HepG2 (cell line): Measurements from ENCODE around the gene SPC24. TPM values are rescaled to one million over a fixed set of nuclear protein-coding genes. Genes with fewer than 3 reads are reported as not detected.

ENCODE experiments used
- ATAC-seq: fragments of 200-7000 bp; cut with Tn5 transposase; 3 replicates; pipeline ENCODE4 v1.9.1; 2020; ENCODE audit warnings: mild to moderate bottlenecking, moderate library complexity
- BruUV-seq: library from RNA; stranded (reverse); fragments of 400-500 nt; replicated peaks from 2 replicates; lab custom pipeline; 2021; lab: Mats Ljungman, UMichigan
- CTCF ChIA-PET: fragments of 300-600 bp; formaldehyde crosslinking; extraction: SDS; loops from one replicate; lab custom pipeline; 2021; ENCODE audit warnings: low total read pairs, inconsistent platforms, low intra/inter-chr PET ratio; lab: Yijun Ruan, JAX
- POLR2A ChIA-PET: fragments of 350-600 bp; sonication (Branson Sonifier 250); formaldehyde crosslinking; loops from one replicate; lab custom pipeline; 2020; ENCODE audit warnings: antibody characterized with exemption, inconsistent platforms; lab: Yijun Ruan, JAX
- DNase-seq: peaks from one replicate; pipeline ENCODE4 v3.0.0-alpha.2; 2015; ENCODE audit warnings: low spot score
- FAIRE-seq: peaks from 3 replicates; lab custom pipeline; 2011; peaks lifted over from hg19 to GRCh38; lab: Jason Lieb, UNC
- H2AFZ ChIP-seq: one replicate; pipeline ENCODE4 v1.6.1; 2011; ENCODE audit warnings: low read length, inconsistent platforms
- H3K27ac ChIP-seq: fragments of 300-600 bp; 3 replicates; pipeline ENCODE4 v1.8.0; 2011; ENCODE audit warnings: mixed run types, mild to moderate bottlenecking, mixed read lengths, low read length, inconsistent platforms; ENCODE audit not compliant: insufficient read depth; ENCODE audit errors: extremely low read length
- H3K27me3 ChIP-seq, 2 experiments: fragments of 200-600 bp in 1 of 2; 2 replicates in 1 of 2; 3 replicates in 1 of 2; pipeline versions ENCODE4 v1.6.0 to v1.8.0; 2011; ENCODE audit warnings: low read length in 2 of 2, mild to moderate bottlenecking in 2 of 2, moderate library complexity in 2 of 2, inconsistent platforms in 1 of 2; ENCODE audit not compliant: insufficient read depth in 2 of 2, control insufficient read depth in 1 of 2
- H3K36me3 ChIP-seq, 2 experiments: fragments of 200-600 bp in 1 of 2; replicated peaks in 1 of 2; 2 replicates in 1 of 2; 3 replicates in 1 of 2; pipeline versions ENCODE4 v1.5.1 to v1.8.0; 2011; ENCODE audit warnings: low read length in 2 of 2, inconsistent platforms in 1 of 2; ENCODE audit not compliant: insufficient read depth in 2 of 2, control insufficient read depth in 1 of 2
- H3K4me1 ChIP-seq: 2 replicates; pipeline ENCODE4 v1.5.1; 2012; ENCODE audit warnings: low read length, inconsistent platforms; ENCODE audit not compliant: insufficient read depth
- H3K4me2 ChIP-seq: 2 replicates; pipeline ENCODE4 v1.6.0; 2011; ENCODE audit warnings: low read depth, low read length, inconsistent platforms
- H3K4me3 ChIP-seq, 3 experiments: fragments of 200-600 bp in 1 of 3; sonication (generic), shearing (Covaris generic) in 1 of 3; replicated peaks in 1 of 3; 2 replicates each; pipeline ENCODE4 v1.5.1; 2011 to 2016; ENCODE audit warnings: low read length in 3 of 3, inconsistent platforms in 2 of 3, low read depth in 2 of 3, mild to moderate bottlenecking in 2 of 3, control low read depth in 1 of 3, mixed read lengths in 1 of 3; ENCODE audit not compliant: insufficient read depth in 1 of 3
- H3K79me2 ChIP-seq: one replicate; pipeline ENCODE4 v1.6.1; 2011; ENCODE audit warnings: low read length, inconsistent platforms; ENCODE audit not compliant: insufficient read depth
- H3K9ac ChIP-seq: 2 replicates; pipeline ENCODE4 v1.6.0; 2011; ENCODE audit warnings: mild to moderate bottlenecking, low read depth, low read length, inconsistent platforms; ENCODE audit not compliant: insufficient read depth
- H3K9me3 ChIP-seq: 2 replicates; pipeline ENCODE4 v1.5.1; 2012; ENCODE audit warnings: mild to moderate bottlenecking, low read length
- H4K20me1 ChIP-seq: 2 replicates; pipeline ENCODE4 v1.6.0; 2011; ENCODE audit warnings: inconsistent platforms, mild to moderate bottlenecking, low read length, moderate library complexity; ENCODE audit not compliant: insufficient read depth
- AGO2 ChIP-seq: fragments of 200-400 bp; formaldehyde crosslinking; optimal IDR thresholded peaks from 2 replicates; pipeline ENCODE3; 2017; ENCODE audit warnings: mild to moderate bottlenecking, low read depth, low read length, moderate library complexity
- FLYWCH1 ChIP-seq: sonication (generic); formaldehyde crosslinking; IDR thresholded peaks from 2 replicates; pipeline ENCODE4 v1.8.1; 2023; ENCODE audit warnings: mild to moderate bottlenecking, missing genetic modification reagents
- MED1 ChIP-seq: sonication (generic); formaldehyde crosslinking; IDR thresholded peaks from 2 replicates; pipeline ENCODE4 v1.4.0; 2020; ENCODE audit warnings: missing genetic modification reagents
- RBM22 ChIP-seq: fragments of 200-400 bp; formaldehyde crosslinking; optimal IDR thresholded peaks from 2 replicates; pipeline ENCODE3; 2017; ENCODE audit warnings: mild to moderate bottlenecking, low read length, moderate library complexity
- XBP1 ChIP-seq: sonication (generic); formaldehyde crosslinking; IDR thresholded peaks from 2 replicates; pipeline ENCODE4 v1.5.0; 2020; ENCODE audit warnings: missing genetic modification reagents
- ZNF234 ChIP-seq: sonication (generic); formaldehyde crosslinking; conservative IDR thresholded peaks from 2 replicates; pipeline ENCODE4 v1.5.1; 2020; ENCODE audit warnings: mild to moderate bottlenecking, missing genetic modification reagents
- ZNF3 ChIP-seq: IDR thresholded peaks from 2 replicates; pipeline ENCODE4 v1.7.0; 2017; ENCODE audit warnings: inconsistent platforms
- ZNF501 ChIP-seq: sonication (generic); formaldehyde crosslinking; IDR thresholded peaks from 2 replicates; pipeline ENCODE4 v1.5.1; 2020; ENCODE audit warnings: mild to moderate bottlenecking, moderate library complexity, missing genetic modification reagents
- WGBS: methylation state at CpG from one replicate; pipeline ENCODE4 v1.1.6; 2017; ENCODE audit warnings: low lambda C conversion rate; 5-methylcytosine and 5-hydroxymethylcytosine counted together
- in situ Hi-C: cut with HindIII; loops from 2 replicates; pipeline ENCODE4 v1.10.0; 2017; ENCODE audit warnings: low pct_unique_long_range_greater_than_20kb; ENCODE audit not compliant: extremely low pct_ligation_motif_present
- intact Hi-C: fragments of 100-400 bp; cut with micrococcal nuclease; formaldehyde crosslinking; loops from one replicate; pipeline ENCODE4 v1.10.0; 2022; ENCODE audit not compliant: unreplicated experiment
- polyA plus RNA-seq, 8 experiments: library from polyadenylated mRNA; depleted of rRNA in 3 of 8; stranded (reverse) in 7 of 8; unstranded in 1 of 8; fragments of >200 nt; fragmentation: Illumina TruSeq in 4 of 8; extraction: Trizol in 4 of 8; gene quantifications; 2 replicates each; pipeline versions ENCODE4 v1.2.1 to v1.2.3, GENCODE V29; 2011 to 2016; ENCODE audit warnings: low read depth in 4 of 8, missing spikeins in 1 of 8, mixed read lengths in 1 of 8; ENCODE audit not compliant: insufficient read depth in 1 of 8
- total RNA-seq, 5 experiments: library from RNA; depleted of rRNA; stranded (reverse); fragments of >200 nt; fragmentation: Illumina TruSeq; extraction: Trizol; gene quantifications; 2 replicates each; pipeline ENCODE4 v1.2.3, GENCODE V29; 2016; ENCODE audit warnings: low read depth in 1 of 5
- TF ChIP-seq, protein P1 (sequence below): IDR thresholded peaks from 2 replicates; pipeline ENCODE4 v1.6.1; 2016; ENCODE audit warnings: mild to moderate bottlenecking, missing biosample characterization, missing genetic modification reagents
- TF ChIP-seq, protein P2 (sequence below): sonication (generic); formaldehyde crosslinking; IDR thresholded peaks from 2 replicates; pipeline ENCODE4 v1.5.1; 2020; ENCODE audit warnings: mild to moderate bottlenecking, missing genetic modification reagents, moderate library complexity
- TF ChIP-seq, protein P3 (sequence below): sonication (generic); formaldehyde crosslinking; IDR thresholded peaks from 2 replicates; pipeline ENCODE4 v1.4.0; 2020; ENCODE audit warnings: missing genetic modification reagents
- TF ChIP-seq, protein P4 (sequence below): sonication (generic); formaldehyde crosslinking; IDR thresholded peaks from 2 replicates; pipeline ENCODE4 v1.8.0; 2022; ENCODE audit warnings: mild to moderate bottlenecking, missing genetic modification reagents, moderate library complexity

The SPC24 gene
- total and polyA plus RNA-seq, 2 of the 13 experiments (the other 11 are each of a cell fraction or from before 2014, with no cell fraction given): 10.0 to 46.2 TPM

DNA sequence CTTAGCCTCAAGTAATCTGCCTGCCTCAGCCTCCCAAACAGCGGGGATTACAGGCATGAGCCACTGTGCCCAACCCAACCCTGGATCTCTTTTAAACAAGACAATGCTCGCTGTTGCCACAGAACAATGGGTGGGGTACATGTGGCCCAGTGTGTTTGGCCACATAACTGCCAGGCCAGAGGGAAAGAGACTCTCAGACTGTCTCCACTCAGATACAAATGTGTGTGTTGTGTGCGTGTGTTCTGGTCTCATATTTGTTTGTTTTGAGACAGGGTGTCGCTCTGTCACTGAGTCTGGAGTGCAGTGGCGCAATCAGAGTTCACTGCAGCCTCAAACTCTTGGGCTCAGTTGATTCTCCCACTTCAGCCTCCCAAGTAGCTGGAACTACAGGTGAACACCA is 40.5 kb downstream of the SPC24 start (continued):
- TF ChIP-seq MED1 (CRISPR knock-in tag): no peak
- no peak for TF ChIP-seq ZNF501 (CRISPR knock-in tag)
- TF ChIP-seq FLYWCH1: no peak
- TF ChIP-seq, all 625 proteins: peak for 3

DNA sequence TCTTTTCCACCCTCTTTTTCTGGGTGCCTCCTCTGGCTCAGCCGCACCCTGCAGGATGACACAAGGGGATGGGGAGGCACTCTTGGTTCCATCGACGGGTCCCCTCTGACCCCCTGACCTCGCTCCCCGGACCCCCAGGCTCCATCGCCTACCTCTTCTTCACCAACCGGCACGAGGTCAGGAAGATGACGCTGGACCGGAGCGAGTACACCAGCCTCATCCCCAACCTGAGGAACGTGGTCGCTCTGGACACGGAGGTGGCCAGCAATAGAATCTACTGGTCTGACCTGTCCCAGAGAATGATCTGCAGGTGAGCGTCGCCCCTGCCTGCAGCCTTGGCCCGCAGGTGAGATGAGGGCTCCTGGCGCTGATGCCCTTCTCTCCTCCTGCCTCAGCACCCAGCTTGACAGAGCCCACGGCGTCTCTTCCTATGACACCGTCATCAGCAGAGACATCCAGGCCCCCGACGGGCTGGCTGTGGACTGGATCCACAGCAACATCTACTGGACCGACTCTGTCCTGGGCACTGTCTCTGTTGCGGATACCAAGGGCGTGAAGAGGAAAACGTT is 42.4 kb downstream of the SPC24 start:
- Histone ChIP-seq H3K4me1 (no peaks in the 10 kb centered on the region), H3K4me3 (no peak overlapping the region), H3K27ac (no peak overlapping the region), H3K27me3 (no peaks in the 10 kb centered on the region), H3K4me2 (no peak overlapping the region), H4K20me1 (peaks cover 25% of the 10 kb centered on the region), H3K79me2 (peaks cover 5% of the 10 kb centered on the region), H3K9me3 (no peaks in the 10 kb centered on the region), H3K9ac (no peak overlapping the region), H2AFZ (no peak overlapping the region), H3K36me3 (peaks cover 45 to 88% of the 10 kb centered on the region in 2 experiments; a peak in 4 of 5 replicates)
- intact Hi-C loops (no loop called here), in situ Hi-C loops (no loop called here)
- ChIA-PET POLR2A (no interaction called here), CTCF (no interaction called here)
- FAIRE-seq (no peak), ATAC-seq (no peak), DNase-seq (no peak)
- 97% methylated on average over 25 of the region's 27 CpGs for WGBS
- TF ChIP-seq, protein P1, sequence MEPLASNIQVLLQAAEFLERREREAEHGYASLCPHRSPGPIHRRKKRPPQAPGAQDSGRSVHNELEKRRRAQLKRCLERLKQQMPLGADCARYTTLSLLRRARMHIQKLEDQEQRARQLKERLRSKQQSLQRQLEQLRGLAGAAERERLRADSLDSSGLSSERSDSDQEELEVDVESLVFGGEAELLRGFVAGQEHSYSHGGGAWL (CRISPR knock-in tag): no peak
- TF ChIP-seq RBM22: peak; percentile 36
- TF ChIP-seq ZNF3 (CRISPR knock-in tag): no peak
- TF ChIP-seq ZNF234: no peak
- TF ChIP-seq AGO2: peak; percentile 40
- TF ChIP-seq, protein P2, sequence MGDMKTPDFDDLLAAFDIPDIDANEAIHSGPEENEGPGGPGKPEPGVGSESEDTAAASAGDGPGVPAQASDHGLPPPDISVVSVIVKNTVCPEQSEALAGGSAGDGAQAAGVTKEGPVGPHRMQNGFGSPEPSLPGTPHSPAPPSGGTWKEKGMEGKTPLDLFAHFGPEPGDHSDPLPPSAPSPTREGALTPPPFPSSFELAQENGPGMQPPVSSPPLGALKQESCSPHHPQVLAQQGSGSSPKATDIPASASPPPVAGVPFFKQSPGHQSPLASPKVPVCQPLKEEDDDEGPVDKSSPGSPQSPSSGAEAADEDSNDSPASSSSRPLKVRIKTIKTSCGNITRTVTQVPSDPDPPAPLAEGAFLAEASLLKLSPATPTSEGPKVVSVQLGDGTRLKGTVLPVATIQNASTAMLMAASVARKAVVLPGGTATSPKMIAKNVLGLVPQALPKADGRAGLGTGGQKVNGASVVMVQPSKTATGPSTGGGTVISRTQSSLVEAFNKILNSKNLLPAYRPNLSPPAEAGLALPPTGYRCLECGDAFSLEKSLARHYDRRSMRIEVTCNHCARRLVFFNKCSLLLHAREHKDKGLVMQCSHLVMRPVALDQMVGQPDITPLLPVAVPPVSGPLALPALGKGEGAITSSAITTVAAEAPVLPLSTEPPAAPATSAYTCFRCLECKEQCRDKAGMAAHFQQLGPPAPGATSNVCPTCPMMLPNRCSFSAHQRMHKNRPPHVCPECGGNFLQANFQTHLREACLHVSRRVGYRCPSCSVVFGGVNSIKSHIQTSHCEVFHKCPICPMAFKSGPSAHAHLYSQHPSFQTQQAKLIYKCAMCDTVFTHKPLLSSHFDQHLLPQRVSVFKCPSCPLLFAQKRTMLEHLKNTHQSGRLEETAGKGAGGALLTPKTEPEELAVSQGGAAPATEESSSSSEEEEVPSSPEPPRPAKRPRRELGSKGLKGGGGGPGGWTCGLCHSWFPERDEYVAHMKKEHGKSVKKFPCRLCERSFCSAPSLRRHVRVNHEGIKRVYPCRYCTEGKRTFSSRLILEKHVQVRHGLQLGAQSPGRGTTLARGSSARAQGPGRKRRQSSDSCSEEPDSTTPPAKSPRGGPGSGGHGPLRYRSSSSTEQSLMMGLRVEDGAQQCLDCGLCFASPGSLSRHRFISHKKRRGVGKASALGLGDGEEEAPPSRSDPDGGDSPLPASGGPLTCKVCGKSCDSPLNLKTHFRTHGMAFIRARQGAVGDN (CRISPR knock-in tag): 0 out of 2 replicates have a peak, but pooled peaks have one; percentile 3
- TF ChIP-seq, protein P3, sequence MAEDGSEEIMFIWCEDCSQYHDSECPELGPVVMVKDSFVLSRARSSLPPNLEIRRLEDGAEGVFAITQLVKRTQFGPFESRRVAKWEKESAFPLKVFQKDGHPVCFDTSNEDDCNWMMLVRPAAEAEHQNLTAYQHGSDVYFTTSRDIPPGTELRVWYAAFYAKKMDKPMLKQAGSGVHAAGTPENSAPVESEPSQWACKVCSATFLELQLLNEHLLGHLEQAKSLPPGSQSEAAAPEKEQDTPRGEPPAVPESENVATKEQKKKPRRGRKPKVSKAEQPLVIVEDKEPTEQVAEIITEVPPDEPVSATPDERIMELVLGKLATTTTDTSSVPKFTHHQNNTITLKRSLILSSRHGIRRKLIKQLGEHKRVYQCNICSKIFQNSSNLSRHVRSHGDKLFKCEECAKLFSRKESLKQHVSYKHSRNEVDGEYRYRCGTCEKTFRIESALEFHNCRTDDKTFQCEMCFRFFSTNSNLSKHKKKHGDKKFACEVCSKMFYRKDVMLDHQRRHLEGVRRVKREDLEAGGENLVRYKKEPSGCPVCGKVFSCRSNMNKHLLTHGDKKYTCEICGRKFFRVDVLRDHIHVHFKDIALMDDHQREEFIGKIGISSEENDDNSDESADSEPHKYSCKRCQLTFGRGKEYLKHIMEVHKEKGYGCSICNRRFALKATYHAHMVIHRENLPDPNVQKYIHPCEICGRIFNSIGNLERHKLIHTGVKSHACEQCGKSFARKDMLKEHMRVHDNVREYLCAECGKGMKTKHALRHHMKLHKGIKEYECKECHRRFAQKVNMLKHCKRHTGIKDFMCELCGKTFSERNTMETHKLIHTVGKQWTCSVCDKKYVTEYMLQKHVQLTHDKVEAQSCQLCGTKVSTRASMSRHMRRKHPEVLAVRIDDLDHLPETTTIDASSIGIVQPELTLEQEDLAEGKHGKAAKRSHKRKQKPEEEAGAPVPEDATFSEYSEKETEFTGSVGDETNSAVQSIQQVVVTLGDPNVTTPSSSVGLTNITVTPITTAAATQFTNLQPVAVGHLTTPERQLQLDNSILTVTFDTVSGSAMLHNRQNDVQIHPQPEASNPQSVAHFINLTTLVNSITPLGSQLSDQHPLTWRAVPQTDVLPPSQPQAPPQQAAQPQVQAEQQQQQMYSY (CRISPR knock-in tag): no peak
- TF ChIP-seq XBP1 (CRISPR knock-in tag): no peak
- TF ChIP-seq, protein P4, sequence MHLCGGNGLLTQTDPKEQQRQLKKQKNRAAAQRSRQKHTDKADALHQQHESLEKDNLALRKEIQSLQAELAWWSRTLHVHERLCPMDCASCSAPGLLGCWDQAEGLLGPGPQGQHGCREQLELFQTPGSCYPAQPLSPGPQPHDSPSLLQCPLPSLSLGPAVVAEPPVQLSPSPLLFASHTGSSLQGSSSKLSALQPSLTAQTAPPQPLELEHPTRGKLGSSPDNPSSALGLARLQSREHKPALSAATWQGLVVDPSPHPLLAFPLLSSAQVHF: no peak
- no TSS peak for BruUV-seq
